SK-N-SH (cell line): ENCODE measurements around the gene CABP1. TPM values are rescaled to one million over a fixed set of nuclear protein-coding genes. Genes with fewer than 3 reads are reported as not detected.

ENCODE experiments used
- CTCF ChIA-PET: fragments of 300-600, 350-600 bp; formaldehyde crosslinking; extraction: SDS; loops from one replicate; lab custom pipeline; 2021; lab: Yijun Ruan, JAX
- POLR2A ChIA-PET: fragments of 350-600 bp; sonication (Branson Sonifier 250); formaldehyde crosslinking; extraction: SDS; loops from one replicate; lab custom pipeline; 2020; ENCODE audit warnings: antibody characterized with exemption, inconsistent platforms; lab: Yijun Ruan, JAX
- DNase-seq: peaks from one replicate; pipeline ENCODE4 v3.0.0; 2012
- H2AFZ ChIP-seq: fragments of 200-600 bp; sonication (generic); 2 replicates; pipeline ENCODE4 v1.8.1; 2016; ENCODE audit warnings: antibody characterized with exemption, mild to moderate bottlenecking, low read depth
- H3F3A ChIP-seq: fragments of 200-600 bp; sonication (generic); replicated peaks from 2 replicates; pipeline ENCODE3; 2016; ENCODE audit warnings: antibody characterized with exemption, mild to moderate bottlenecking; ENCODE audit not compliant: insufficient read depth
- H3K27ac ChIP-seq, 2 experiments: fragments of 200-500 bp in 1 of 2; fragments of 200-600 bp in 1 of 2; sonication (Bioruptor generic) in 1 of 2; sonication (generic), shearing (Covaris generic) in 1 of 2; 2 replicates each; pipeline versions ENCODE4 v1.5.1 to v1.6.1; 2014 to 2016; ENCODE audit warnings: low read depth in 2 of 2, inconsistent platforms in 1 of 2, low read length in 1 of 2, mild to moderate bottlenecking in 1 of 2, mixed read lengths in 1 of 2
- H3K27me3 ChIP-seq: fragments of 200-600 bp; sonication (generic), shearing (Covaris generic); 2 replicates; pipeline ENCODE4 v1.6.1; 2016; ENCODE audit warnings: mixed run types; ENCODE audit not compliant: insufficient read depth
- H3K36me3 ChIP-seq, 2 experiments: fragments of 200-500 bp in 1 of 2; fragments of 200-600 bp in 1 of 2; sonication (Bioruptor generic) in 1 of 2; sonication (generic) in 1 of 2; replicated peaks in 1 of 2; 2 replicates each; pipeline versions ENCODE3 to v1.5.1; 2014 to 2016; ENCODE audit warnings: low read length in 1 of 2, mild to moderate bottlenecking in 1 of 2; ENCODE audit not compliant: insufficient read depth in 2 of 2, control insufficient read depth in 1 of 2
- H3K4me1 ChIP-seq, 2 experiments: fragments of 200-500 bp in 1 of 2; fragments of 200-600 bp in 1 of 2; sonication (Bioruptor generic) in 1 of 2; sonication (generic), shearing (Covaris generic) in 1 of 2; 2 replicates each; pipeline versions ENCODE4 v1.5.1 to v1.6.1; 2014 to 2016; ENCODE audit warnings: low read depth in 1 of 2, low read length in 1 of 2, mixed run types in 1 of 2; ENCODE audit not compliant: insufficient read depth in 2 of 2, control insufficient read depth in 1 of 2
- H3K4me2 ChIP-seq: fragments of 200-600 bp; sonication (generic), shearing (Covaris generic); 2 replicates; pipeline ENCODE4 v1.6.1; 2017; ENCODE audit warnings: mixed run types
- H3K4me3 ChIP-seq, 2 experiments: fragments of 200-500 bp in 1 of 2; fragments of 200-600 bp in 1 of 2; sonication (Bioruptor generic) in 1 of 2; sonication (generic), shearing (Covaris generic) in 1 of 2; 2 replicates each; pipeline versions ENCODE4 v1.5.1 to v1.8.1; 2014 to 2016; ENCODE audit warnings: low read depth in 2 of 2, inconsistent platforms in 1 of 2, low read length in 1 of 2, mild to moderate bottlenecking in 1 of 2, mixed read lengths in 1 of 2, moderate library complexity in 1 of 2
- H3K79me2 ChIP-seq: fragments of 200-600 bp; sonication (generic); 2 replicates; pipeline ENCODE4 v1.8.1; 2017; ENCODE audit warnings: mild to moderate bottlenecking; ENCODE audit not compliant: insufficient read depth
- H3K9ac ChIP-seq: fragments of 200-600 bp; sonication (generic); 2 replicates; pipeline ENCODE4 v1.6.1; 2017; ENCODE audit warnings: mixed run types
- H3K9me2 ChIP-seq: fragments of 200-600 bp; sonication (generic); 2 replicates; pipeline ENCODE4 v1.6.1; 2017; ENCODE audit warnings: mixed run types
- H3K9me3 ChIP-seq: fragments of 200-600 bp; sonication (generic); 2 replicates; pipeline ENCODE4 v1.6.1; 2017; ENCODE audit warnings: mixed run types, mild to moderate bottlenecking, moderate library complexity
- H4K20me1 ChIP-seq: fragments of 200-600 bp; sonication (generic); 2 replicates; pipeline ENCODE4 v1.6.1; 2017; ENCODE audit warnings: mild to moderate bottlenecking, mixed run types; ENCODE audit not compliant: insufficient read depth
- CHD2 ChIP-seq: fragments of 150-350 bp; IDR thresholded peaks from 2 replicates; pipeline ENCODE4 v1.6.1; 2018; ENCODE audit warnings: low read length; ENCODE audit not compliant: partially characterized antibody
- ELF1 ChIP-seq: IDR thresholded peaks from 2 replicates; pipeline ENCODE4 v1.4.0; 2012
- EP300 ChIP-seq, 2 experiments: IDR thresholded peaks; 2 replicates each; pipeline versions ENCODE4 v1.4.0 to v1.6.1; 2012; ENCODE audit warnings: borderline replicate concordance in 1 of 2, low read depth in 1 of 2, low read length in 1 of 2
- FOXM1 ChIP-seq: IDR thresholded peaks from 2 replicates; pipeline ENCODE4 v1.4.0; 2012; ENCODE audit warnings: low read depth, mild to moderate bottlenecking
- GABPA ChIP-seq: IDR thresholded peaks from 2 replicates; pipeline ENCODE4 v1.4.0; 2012; ENCODE audit warnings: low read depth, mild to moderate bottlenecking
- MXI1 ChIP-seq: IDR thresholded peaks from 2 replicates; pipeline ENCODE4 v1.6.1; 2012; ENCODE audit warnings: mild to moderate bottlenecking, low read depth, low read length, improper control_type of control experiment
- NRF1 ChIP-seq: IDR thresholded peaks from 2 replicates; pipeline ENCODE4 v1.6.1; 2012; ENCODE audit warnings: low read depth, mild to moderate bottlenecking, low read length
- RAD21 ChIP-seq: IDR thresholded peaks from 2 replicates; pipeline ENCODE4 v1.6.1; 2012; ENCODE audit warnings: mild to moderate bottlenecking, low read length
- RFX5 ChIP-seq: IDR thresholded peaks from 2 replicates; pipeline ENCODE4 v1.6.1; 2012; ENCODE audit warnings: mild to moderate bottlenecking, improper control_type of control experiment, low read length
- SMC3 ChIP-seq: IDR thresholded peaks from 2 replicates; pipeline ENCODE4 v1.6.1; 2012; ENCODE audit warnings: low read depth, low read length, improper control_type of control experiment
- WGBS: methylation state at CpG from one replicate; pipeline ENCODE4 v1.1.6; 2017; ENCODE audit warnings: low lambda C conversion rate; 5-methylcytosine and 5-hydroxymethylcytosine counted together
- polyA plus RNA-seq, 3 experiments: library from polyadenylated mRNA; depleted of rRNA; stranded (reverse); fragments of >200 nt; gene quantifications; 2 replicates each; pipeline ENCODE4 v1.2.3, GENCODE V29; 2012
- TF ChIP-seq, protein P1 (sequence below): fragments of 200-600 bp; sonication (generic); IDR thresholded peaks from 2 replicates; pipeline ENCODE4 v1.6.1; 2017; ENCODE audit warnings: antibody characterized with exemption, mild to moderate bottlenecking, moderate library complexity
- TF ChIP-seq, protein P2 (sequence below): IDR thresholded peaks from 2 replicates; pipeline ENCODE4 v1.6.1; 2012; ENCODE audit warnings: mild to moderate bottlenecking, low read depth, low read length, moderate library complexity
- TF ChIP-seq, protein P3 (sequence below): fragments of 150-350 bp; IDR thresholded peaks from 2 replicates; pipeline ENCODE4 v1.6.1; 2016; ENCODE audit warnings: mild to moderate bottlenecking, low read depth, low read length
- TF ChIP-seq, protein P4 (sequence below): IDR thresholded peaks from 2 replicates; pipeline ENCODE4; 2012
- TF ChIP-seq, protein P5 (sequence below): fragments of 150-350 bp; IDR thresholded peaks from 2 replicates; pipeline ENCODE4 v1.6.1; 2017; ENCODE audit warnings: antibody characterized with exemption, low read length, low read depth, borderline replicate concordance

Gene CABP1
- polyA plus RNA-seq, 1 of the 3 experiments (the other 2 are of a cell fraction), result 0.08 TPM

DNA sequence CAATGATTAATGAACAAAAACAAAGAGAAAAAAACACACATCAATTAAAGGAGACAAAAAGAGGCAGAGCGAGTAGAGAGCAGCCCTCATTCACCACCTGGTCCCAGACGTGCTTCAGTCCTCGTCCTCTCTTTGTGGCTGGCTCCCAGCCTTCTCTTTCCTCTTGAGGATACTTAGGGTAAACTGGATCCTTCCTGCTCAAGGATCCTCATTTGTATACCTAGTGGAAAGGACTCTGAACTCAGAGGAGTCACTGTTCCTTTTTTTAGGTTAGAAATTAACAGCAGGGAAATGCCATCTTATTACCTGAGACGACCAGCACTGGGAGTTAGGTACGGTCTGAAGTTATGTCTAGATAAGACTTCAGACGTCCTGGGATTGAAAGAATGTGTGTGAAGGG, 56.2 kb downstream of the CABP1 start:
- peaks cover 25% of the 10 kb centered on the region for H3K79me2 ChIP-seq
- no peak for DNase-seq
- H4K20me1 ChIP-seq, result peaks cover 21% of the 10 kb centered on the region
- H3F3A ChIP-seq, result no peaks in the 10 kb centered on the region
- no peaks in the 10 kb centered on the region for H3K27me3 ChIP-seq
- H3K9me3 ChIP-seq, result no peaks in the 10 kb centered on the region
- H3K4me1 ChIP-seq, result peaks cover 0 to 2% of the 10 kb centered on the region in 2 experiments; a peak in 1 of 4 replicates
- H3K4me3 ChIP-seq, result no peak overlapping the region
- TF ChIP-seq, protein P1, sequence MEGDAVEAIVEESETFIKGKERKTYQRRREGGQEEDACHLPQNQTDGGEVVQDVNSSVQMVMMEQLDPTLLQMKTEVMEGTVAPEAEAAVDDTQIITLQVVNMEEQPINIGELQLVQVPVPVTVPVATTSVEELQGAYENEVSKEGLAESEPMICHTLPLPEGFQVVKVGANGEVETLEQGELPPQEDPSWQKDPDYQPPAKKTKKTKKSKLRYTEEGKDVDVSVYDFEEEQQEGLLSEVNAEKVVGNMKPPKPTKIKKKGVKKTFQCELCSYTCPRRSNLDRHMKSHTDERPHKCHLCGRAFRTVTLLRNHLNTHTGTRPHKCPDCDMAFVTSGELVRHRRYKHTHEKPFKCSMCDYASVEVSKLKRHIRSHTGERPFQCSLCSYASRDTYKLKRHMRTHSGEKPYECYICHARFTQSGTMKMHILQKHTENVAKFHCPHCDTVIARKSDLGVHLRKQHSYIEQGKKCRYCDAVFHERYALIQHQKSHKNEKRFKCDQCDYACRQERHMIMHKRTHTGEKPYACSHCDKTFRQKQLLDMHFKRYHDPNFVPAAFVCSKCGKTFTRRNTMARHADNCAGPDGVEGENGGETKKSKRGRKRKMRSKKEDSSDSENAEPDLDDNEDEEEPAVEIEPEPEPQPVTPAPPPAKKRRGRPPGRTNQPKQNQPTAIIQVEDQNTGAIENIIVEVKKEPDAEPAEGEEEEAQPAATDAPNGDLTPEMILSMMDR, result no peak
- TF ChIP-seq ELF1, result no peak
- no peak overlapping the region for H2AFZ ChIP-seq
- no peak overlapping the region for H3K9ac ChIP-seq
- CTCF ChIA-PET, result no interaction called here
- POLR2A ChIA-PET, result no interaction called here
- H3K36me3 ChIP-seq, result peaks cover 24 to 77% of the 10 kb centered on the region in 2 experiments
- no peak overlapping the region for H3K4me2 ChIP-seq
- H3K9me2 ChIP-seq, result no peaks in the 10 kb centered on the region
- 86% methylated on average over 6 of the region's 6 CpGs for WGBS
- no peak overlapping the region for H3K27ac ChIP-seq

DNA sequence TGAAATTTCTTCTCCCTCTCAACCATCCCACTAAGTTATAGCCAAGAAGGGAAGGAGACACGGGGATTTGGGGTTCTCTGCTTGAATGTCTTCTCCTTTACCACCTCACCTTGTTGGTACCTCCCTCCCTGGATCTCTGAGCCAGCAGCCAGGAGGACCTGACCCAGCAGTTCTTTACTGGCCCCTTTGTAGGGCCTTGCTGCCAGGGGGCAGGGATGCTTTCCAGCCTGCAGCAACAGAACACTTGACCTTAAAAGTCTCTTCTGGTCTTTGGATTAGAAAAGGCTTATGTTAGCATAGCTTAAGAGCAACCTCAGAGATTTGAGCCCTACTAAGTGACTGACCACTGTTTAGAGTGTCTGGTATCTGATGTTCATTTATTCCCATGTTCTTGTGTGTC, 56.9 kb downstream of the CABP1 start:
- CTCF ChIA-PET, result interaction anchor here (0.6 to 1.4 kb wide), 4 partner anchors 17 to 395 kb away, joined by 3 to 4 read pairs (median 4); partner anchors contain the start of gene SIRT4
- H3K9me2 ChIP-seq, result no peaks in the 10 kb centered on the region
- no peak overlapping the region for H3K4me2 ChIP-seq
- H3K36me3 ChIP-seq, result peaks cover 24 to 77% of the 10 kb centered on the region in 2 experiments
- no peaks in the 10 kb centered on the region for H3K27me3 ChIP-seq
- H3K4me1 ChIP-seq, result peaks cover 0 to 2% of the 10 kb centered on the region in 2 experiments; a peak in 1 of 4 replicates
- TF ChIP-seq, protein P2, sequence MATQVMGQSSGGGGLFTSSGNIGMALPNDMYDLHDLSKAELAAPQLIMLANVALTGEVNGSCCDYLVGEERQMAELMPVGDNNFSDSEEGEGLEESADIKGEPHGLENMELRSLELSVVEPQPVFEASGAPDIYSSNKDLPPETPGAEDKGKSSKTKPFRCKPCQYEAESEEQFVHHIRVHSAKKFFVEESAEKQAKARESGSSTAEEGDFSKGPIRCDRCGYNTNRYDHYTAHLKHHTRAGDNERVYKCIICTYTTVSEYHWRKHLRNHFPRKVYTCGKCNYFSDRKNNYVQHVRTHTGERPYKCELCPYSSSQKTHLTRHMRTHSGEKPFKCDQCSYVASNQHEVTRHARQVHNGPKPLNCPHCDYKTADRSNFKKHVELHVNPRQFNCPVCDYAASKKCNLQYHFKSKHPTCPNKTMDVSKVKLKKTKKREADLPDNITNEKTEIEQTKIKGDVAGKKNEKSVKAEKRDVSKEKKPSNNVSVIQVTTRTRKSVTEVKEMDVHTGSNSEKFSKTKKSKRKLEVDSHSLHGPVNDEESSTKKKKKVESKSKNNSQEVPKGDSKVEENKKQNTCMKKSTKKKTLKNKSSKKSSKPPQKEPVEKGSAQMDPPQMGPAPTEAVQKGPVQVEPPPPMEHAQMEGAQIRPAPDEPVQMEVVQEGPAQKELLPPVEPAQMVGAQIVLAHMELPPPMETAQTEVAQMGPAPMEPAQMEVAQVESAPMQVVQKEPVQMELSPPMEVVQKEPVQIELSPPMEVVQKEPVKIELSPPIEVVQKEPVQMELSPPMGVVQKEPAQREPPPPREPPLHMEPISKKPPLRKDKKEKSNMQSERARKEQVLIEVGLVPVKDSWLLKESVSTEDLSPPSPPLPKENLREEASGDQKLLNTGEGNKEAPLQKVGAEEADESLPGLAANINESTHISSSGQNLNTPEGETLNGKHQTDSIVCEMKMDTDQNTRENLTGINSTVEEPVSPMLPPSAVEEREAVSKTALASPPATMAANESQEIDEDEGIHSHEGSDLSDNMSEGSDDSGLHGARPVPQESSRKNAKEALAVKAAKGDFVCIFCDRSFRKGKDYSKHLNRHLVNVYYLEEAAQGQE, result no peak
- TF ChIP-seq FOXM1 (no peak), RAD21 (no peak), GABPA (no peak), ELF1 (no peak), RFX5 (no peak), SMC3 (no peak), NRF1 (no peak), EP300 (IDR thresholded peaks at IDR 0.05; ENCODE audit: borderline replicate concordance in 1 of 2, low read depth in 1 of 2, low read length in 1 of 2) (no peak), MXI1 (no peak), CHD2 (no peak)
- TF ChIP-seq, protein P3, sequence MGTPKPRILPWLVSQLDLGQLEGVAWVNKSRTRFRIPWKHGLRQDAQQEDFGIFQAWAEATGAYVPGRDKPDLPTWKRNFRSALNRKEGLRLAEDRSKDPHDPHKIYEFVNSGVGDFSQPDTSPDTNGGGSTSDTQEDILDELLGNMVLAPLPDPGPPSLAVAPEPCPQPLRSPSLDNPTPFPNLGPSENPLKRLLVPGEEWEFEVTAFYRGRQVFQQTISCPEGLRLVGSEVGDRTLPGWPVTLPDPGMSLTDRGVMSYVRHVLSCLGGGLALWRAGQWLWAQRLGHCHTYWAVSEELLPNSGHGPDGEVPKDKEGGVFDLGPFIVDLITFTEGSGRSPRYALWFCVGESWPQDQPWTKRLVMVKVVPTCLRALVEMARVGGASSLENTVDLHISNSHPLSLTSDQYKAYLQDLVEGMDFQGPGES, result no peak
- TF ChIP-seq, protein P1, result no peak
- TF ChIP-seq, protein P4, sequence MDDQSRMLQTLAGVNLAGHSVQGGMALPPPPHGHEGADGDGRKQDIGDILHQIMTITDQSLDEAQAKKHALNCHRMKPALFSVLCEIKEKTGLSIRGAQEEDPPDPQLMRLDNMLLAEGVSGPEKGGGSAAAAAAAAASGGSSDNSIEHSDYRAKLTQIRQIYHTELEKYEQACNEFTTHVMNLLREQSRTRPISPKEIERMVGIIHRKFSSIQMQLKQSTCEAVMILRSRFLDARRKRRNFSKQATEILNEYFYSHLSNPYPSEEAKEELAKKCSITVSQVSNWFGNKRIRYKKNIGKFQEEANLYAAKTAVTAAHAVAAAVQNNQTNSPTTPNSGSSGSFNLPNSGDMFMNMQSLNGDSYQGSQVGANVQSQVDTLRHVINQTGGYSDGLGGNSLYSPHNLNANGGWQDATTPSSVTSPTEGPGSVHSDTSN, result no peak
- TF ChIP-seq, protein P5, sequence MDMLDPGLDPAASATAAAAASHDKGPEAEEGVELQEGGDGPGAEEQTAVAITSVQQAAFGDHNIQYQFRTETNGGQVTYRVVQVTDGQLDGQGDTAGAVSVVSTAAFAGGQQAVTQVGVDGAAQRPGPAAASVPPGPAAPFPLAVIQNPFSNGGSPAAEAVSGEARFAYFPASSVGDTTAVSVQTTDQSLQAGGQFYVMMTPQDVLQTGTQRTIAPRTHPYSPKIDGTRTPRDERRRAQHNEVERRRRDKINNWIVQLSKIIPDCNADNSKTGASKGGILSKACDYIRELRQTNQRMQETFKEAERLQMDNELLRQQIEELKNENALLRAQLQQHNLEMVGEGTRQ, result no peak
- TF ChIP-seq, all 33 proteins: peak for 0
- 97% methylated on average over 1 of the region's 1 CpG for WGBS
- no peak overlapping the region for H3K27ac ChIP-seq
- no peak overlapping the region for H2AFZ ChIP-seq
- no peak overlapping the region for H3K9ac ChIP-seq
- peaks cover 18% of the 10 kb centered on the region; the same call in 1 of the 2 replicates for H3K79me2 ChIP-seq
- DNase-seq, result no peak
- H3K9me3 ChIP-seq, result no peaks in the 10 kb centered on the region
- no peaks in the 10 kb centered on the region for H3F3A ChIP-seq
- peaks cover 13% of the 10 kb centered on the region for H4K20me1 ChIP-seq
- POLR2A ChIA-PET, result no interaction called here
- no peak overlapping the region for H3K4me3 ChIP-seq
